Common myeloid progenitor, CD34-positive (primary cell): ENCODE measurements around the gene CD79B.

Experiments used
- CTCF ChIA-PET: fragments of 350-600 bp; sonication (Branson Sonifier 250); formaldehyde crosslinking; loops from one replicate; lab custom pipeline; 2021; ENCODE audit warnings: antibody characterized with exemption; lab: Charles Lee
- POLR2A ChIA-PET: fragments of 350-600 bp; sonication (Branson Sonifier 250); formaldehyde crosslinking; loops from one replicate; lab custom pipeline; 2021; ENCODE audit warnings: antibody characterized with exemption; lab: Charles Lee
- DNase-seq, 3 donors: peaks; one replicate each; pipeline versions ENCODE4 v3.0.0 to v3.0.0-alpha.2; 2013
- H3K27ac ChIP-seq, 2 experiments: 1 replicate in 1 of 2; 2 replicates in 1 of 2; pipeline ENCODE4 v1.7.0; 2013; ENCODE audit warnings: inconsistent platforms in 2 of 2, low read length in 2 of 2, mild to moderate bottlenecking in 2 of 2, low read depth in 1 of 2, moderate library complexity in 1 of 2; ENCODE audit not compliant: severe bottlenecking in 2 of 2, insufficient read depth in 1 of 2, poor library complexity in 1 of 2
- H3K27me3 ChIP-seq, 5 experiments: replicated peaks in 2 of 5; 1 replicate in 3 of 5; 2 replicates in 2 of 5; pipeline versions ENCODE4 v1.6.1 to v1.7.0; 2013; ENCODE audit warnings: low read length in 4 of 5, mild to moderate bottlenecking in 2 of 5, moderate library complexity in 2 of 5, inconsistent platforms in 1 of 5; ENCODE audit not compliant: insufficient read depth in 5 of 5, control insufficient read depth in 4 of 5
- H3K36me3 ChIP-seq, 4 experiments: 1 replicate in 2 of 4; 2 replicates in 2 of 4; pipeline versions ENCODE4 v1.6.1 to v1.7.0; 2013; ENCODE audit warnings: low read length in 3 of 4, control low read depth in 1 of 4, mild to moderate bottlenecking in 1 of 4; ENCODE audit not compliant: control insufficient read depth in 4 of 4, insufficient read depth in 4 of 4
- H3K4me1 ChIP-seq, 4 experiments: 1 replicate in 3 of 4; 2 replicates in 1 of 4; pipeline versions ENCODE4 v1.6.1 to v1.7.1; 2013; ENCODE audit warnings: low read length in 3 of 4, mild to moderate bottlenecking in 3 of 4, control low read depth in 1 of 4, inconsistent platforms in 1 of 4, moderate library complexity in 1 of 4; ENCODE audit not compliant: control insufficient read depth in 4 of 4, insufficient read depth in 4 of 4; ENCODE audit errors: control extremely low read depth in 1 of 4
- H3K4me3 ChIP-seq, 7 experiments: 1 replicate in 4 of 7; 2 replicates in 3 of 7; pipeline versions ENCODE4 v1.5.1 to v1.7.0; 2013; ENCODE audit warnings: mild to moderate bottlenecking in 7 of 7, low read length in 6 of 7, moderate library complexity in 6 of 7, inconsistent platforms in 2 of 7, low read depth in 2 of 7, control low read depth in 1 of 7; ENCODE audit not compliant: insufficient read depth in 4 of 7, control insufficient read depth in 1 of 7; ENCODE audit errors: extremely low read depth in 1 of 7
- H3K9me3 ChIP-seq, 5 experiments: 1 replicate in 4 of 5; 2 replicates in 1 of 5; pipeline versions ENCODE4 v1.6.1 to v1.7.1; 2013; ENCODE audit warnings: low read length in 4 of 5, mild to moderate bottlenecking in 2 of 5, inconsistent platforms in 1 of 5, low read depth in 1 of 5, moderate library complexity in 1 of 5; ENCODE audit not compliant: control insufficient read depth in 4 of 5, insufficient read depth in 2 of 5; ENCODE audit errors: control extremely low read depth in 1 of 5
- WGBS: methylation state at CpG from one replicate; pipeline ENCODE4 v1.1.5; 2013; ENCODE audit not compliant: insufficient coverage; 5-methylcytosine and 5-hydroxymethylcytosine counted together

CD79B gene

DNA sequence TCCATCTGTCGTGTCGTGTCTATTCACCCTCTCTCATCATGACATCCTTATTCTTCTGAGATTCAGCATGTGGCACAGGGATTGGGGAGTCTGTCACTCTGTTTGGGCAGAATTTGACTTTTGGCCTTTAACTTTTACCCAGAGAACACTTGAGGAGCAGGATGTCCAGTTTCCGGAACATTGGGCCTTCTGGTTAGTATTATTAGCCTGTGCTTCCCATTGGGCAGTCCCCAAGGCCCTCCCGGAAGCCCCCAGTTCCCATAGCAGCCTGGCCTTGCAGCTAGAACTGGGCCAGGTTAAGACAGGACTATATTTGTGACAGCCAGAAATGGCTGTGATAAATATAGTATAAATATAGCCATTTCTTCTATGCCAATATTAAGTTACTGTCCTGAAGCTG, 31.0 kb upstream of the CD79B start:
- peaks cover 0 to 14% (median 7%) of the 10 kb centered on the region in 4 experiments for H3K4me1 ChIP-seq
- no peaks in the 10 kb centered on the region for H3K36me3 ChIP-seq
- 100% methylated on average over 3 of the region's 4 CpGs for WGBS
- H3K27me3 ChIP-seq = no peaks in the 10 kb centered on the region
- CTCF ChIA-PET = interaction anchor here (0.9 to 3.7 kb wide), 3 partner anchors 10 to 13 kb away, joined by 3 to 14 read pairs (median 14); no protein-coding TSS in a partner anchor
- no peak overlapping the region for H3K4me3 ChIP-seq
- H3K9me3 ChIP-seq = no peaks in the 10 kb centered on the region
- H3K27ac ChIP-seq = no peak overlapping the region
- POLR2A ChIA-PET = no interaction called here
- DNase-seq = no peak

DNA sequence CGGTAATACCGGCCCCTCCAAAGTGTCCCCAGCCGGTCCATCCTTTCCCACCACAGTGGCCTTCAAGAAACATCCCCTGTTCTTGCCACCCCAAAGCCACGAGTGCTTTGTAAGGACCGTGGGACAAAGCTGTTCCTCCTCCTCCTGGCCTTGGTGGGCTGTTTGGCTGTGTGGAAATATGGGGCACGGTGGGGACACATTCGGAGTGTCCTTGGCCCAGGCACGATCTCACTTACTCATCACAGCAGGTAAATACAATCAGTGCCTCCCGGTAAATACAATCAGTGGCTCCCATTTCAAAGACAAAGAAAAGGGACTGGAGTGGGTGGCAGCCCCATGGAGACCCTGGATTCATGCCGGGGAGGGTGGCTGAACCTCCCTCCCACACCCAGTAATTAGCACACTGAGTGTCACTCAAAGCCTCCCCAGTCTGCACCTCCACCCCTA, 30.2 kb upstream of the CD79B start:
- no peaks in the 10 kb centered on the region for H3K9me3 ChIP-seq
- WGBS = 91% methylated on average over 7 of the region's 10 CpGs
- H3K4me1 ChIP-seq = peaks cover 0 to 14% (median 7%) of the 10 kb centered on the region in 4 experiments
- no peak for DNase-seq
- no peak overlapping the region for H3K4me3 ChIP-seq
- no peaks in the 10 kb centered on the region for H3K27me3 ChIP-seq
- CTCF ChIA-PET = interaction anchor here (0.9 to 3.7 kb wide), 7 partner anchors 12 to 63 kb away, joined by 3 to 14 read pairs (median 3); partner anchors contain the start of gene CSHL1
- POLR2A ChIA-PET = no interaction called here
- no peak overlapping the region for H3K27ac ChIP-seq
- no peaks in the 10 kb centered on the region for H3K36me3 ChIP-seq

DNA sequence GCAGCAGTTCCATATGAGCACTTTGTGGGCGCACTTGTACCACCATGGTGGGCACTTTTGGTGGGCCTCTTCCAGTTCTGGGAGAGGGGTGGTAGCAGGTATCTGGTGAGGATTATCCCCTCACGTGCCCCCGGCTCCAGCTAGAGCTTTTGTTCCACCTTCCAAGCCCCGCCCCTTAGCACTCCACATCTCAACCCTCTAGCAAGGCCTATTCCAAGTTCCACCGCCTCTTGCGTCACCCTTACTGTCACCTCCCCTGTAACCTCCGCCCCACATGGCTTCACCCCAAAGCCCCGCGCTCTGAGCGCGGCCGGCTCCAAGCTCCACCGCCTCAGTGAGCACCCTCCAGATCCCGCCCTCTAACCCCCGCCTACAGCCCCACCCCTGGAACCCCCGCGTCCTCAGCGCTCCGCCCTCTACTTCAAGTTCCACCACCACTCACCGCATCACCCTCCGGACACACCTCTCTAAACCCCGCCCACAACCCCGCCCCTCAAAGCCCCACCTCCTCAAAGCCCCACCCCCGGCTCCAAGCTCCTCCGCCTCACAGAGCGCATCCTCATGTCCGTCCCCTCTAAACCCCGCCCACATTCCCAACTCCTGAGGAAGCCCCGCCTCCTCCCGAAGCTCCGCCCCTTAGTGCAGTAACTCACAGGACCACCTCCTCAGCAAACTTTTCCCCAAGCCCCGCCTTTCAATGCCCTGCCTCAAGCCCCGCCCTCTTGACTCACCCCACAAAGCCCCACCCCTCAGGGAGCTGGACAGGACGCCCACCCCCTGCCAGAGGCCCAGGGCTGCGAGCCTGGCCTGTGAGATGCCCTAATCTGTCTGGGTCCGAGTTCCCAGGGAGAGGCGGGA, 29.5 kb upstream of the CD79B start:
- peak overlapping the region in 2 of 7 experiments; percentile 48 to 58 for H3K4me3 ChIP-seq
- ChIA-PET CTCF (interaction anchor here (0.6 to 3.7 kb wide), 11 partner anchors 13 to 1307 kb away, joined by 3 to 14 read pairs (median 3); partner anchors contain the start of gene CSHL1), POLR2A (no interaction called here)
- H3K9me3 ChIP-seq = no peaks in the 10 kb centered on the region
- H3K27me3 ChIP-seq = no peaks in the 10 kb centered on the region
- no peaks in the 10 kb centered on the region for H3K36me3 ChIP-seq
- 28% methylated on average over 21 of the region's 37 CpGs for WGBS
- peaks cover 0 to 14% (median 6%) of the 10 kb centered on the region in 4 experiments for H3K4me1 ChIP-seq
- DNase-seq = peak; percentile 73 to 88 (median 85)
- no peak overlapping the region for H3K27ac ChIP-seq

DNA sequence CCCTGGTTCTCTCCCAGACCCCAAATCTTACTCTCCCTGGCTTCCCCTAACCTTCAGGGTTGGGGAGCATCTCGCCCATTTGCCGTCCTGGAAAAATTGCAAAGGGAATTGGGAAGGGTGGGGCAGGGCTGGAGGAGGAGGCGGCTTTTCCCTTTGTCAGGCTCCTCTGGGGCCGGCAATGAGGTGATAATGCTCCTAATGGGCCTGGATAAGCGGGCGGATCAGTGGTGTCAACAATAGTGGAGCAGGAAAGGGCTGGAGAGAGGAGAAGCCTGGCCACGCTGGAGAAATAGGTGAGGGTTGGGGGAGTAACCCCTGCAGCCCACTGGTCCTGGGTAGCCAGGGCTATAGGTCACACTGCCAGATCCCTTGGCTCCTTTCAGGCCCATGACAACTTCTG, 28.3 kb upstream of the CD79B start:
- DNase-seq = no peak
- Histone ChIP-seq H3K27me3 (no peaks in the 10 kb centered on the region), H3K27ac (no peak overlapping the region), H3K9me3 (no peaks in the 10 kb centered on the region), H3K4me3 (no peak overlapping the region), H3K4me1 (peaks cover 0 to 14% (median 7%) of the 10 kb centered on the region in 4 experiments), H3K36me3 (no peaks in the 10 kb centered on the region)
- ChIA-PET CTCF (interaction anchor here (1.3 kb wide), 1 partner anchor 27 kb away, joined by 3 read pairs; no protein-coding TSS in a partner anchor), POLR2A (no interaction called here)
- WGBS = 99% methylated on average over 6 of the region's 7 CpGs

DNA sequence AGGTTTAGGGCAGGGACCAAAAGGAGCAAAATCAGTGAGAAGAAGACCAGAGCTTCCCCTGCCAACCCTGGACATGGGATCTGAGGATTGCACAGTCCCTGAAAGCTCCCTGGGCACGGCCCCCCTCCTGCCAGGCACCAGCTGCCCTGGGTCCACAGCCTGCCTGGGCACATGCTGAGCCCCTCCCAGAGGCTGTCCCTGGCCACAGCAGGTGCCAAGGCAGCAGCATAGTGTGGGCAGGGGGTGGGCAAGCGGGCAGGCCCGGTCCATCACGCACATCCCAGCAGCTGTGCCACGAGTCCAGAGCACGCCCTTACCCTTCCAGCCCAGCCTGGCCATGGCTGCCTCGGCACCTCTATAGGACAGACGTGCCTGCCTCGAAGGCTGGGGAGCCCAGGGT, 27.9 kb upstream of the CD79B start:
- CTCF ChIA-PET = interaction anchor here (2.2 kb wide), 1 partner anchor 40 kb away, joined by 6 read pairs; no protein-coding TSS in a partner anchor
- H3K36me3 ChIP-seq = no peaks in the 10 kb centered on the region
- WGBS = 97% methylated on average over 8 of the region's 9 CpGs
- H3K4me3 ChIP-seq = no peak overlapping the region
- no peak for DNase-seq
- H3K27ac ChIP-seq = no peak overlapping the region
- no peaks in the 10 kb centered on the region for H3K27me3 ChIP-seq
- POLR2A ChIA-PET = interaction anchor here (0.6 kb wide), 1 partner anchor 644 kb away, joined by 4 read pairs; no protein-coding TSS in a partner anchor
- H3K4me1 ChIP-seq = peaks cover 0 to 17% (median 11%) of the 10 kb centered on the region in 4 experiments
- no peaks in the 10 kb centered on the region for H3K9me3 ChIP-seq

- 95% methylated on average over 3 of the region's 5 CpGs for WGBS
Measured at GRCh38 chr17:63956296-63956920, 24.3 kb upstream of the CD79B start.

More at GRCh38 chr17:63956296-63956920, 24.3 kb upstream of the CD79B start:
- no peaks in the 10 kb centered on the region for H3K9me3 ChIP-seq
- no peak overlapping the region for H3K27ac ChIP-seq
- H3K36me3 ChIP-seq = no peaks in the 10 kb centered on the region
- no peak overlapping the region for H3K4me3 ChIP-seq
- DNase-seq = no peak
- POLR2A ChIA-PET = no interaction called here
- H3K27me3 ChIP-seq = no peaks in the 10 kb centered on the region
- CTCF ChIA-PET = interaction anchor here (0.9 to 3.1 kb wide), 7 partner anchors 10 to 70 kb away, joined by 3 to 13 read pairs (median 4); partner anchors contain the start of gene GH1
- H3K4me1 ChIP-seq = peaks cover 3 to 39% (median 35%) of the 10 kb centered on the region in 4 experiments
